Glutamatergic neuron (in vitro differentiated cells): ENCODE measurements around the gene SSBP3. TPM values are rescaled to one million over a fixed set of nuclear protein-coding genes. Genes with fewer than 3 reads are reported as not detected.
A peak's percentile ranks its signal among the peaks of the same experiment; 100 is the strongest.

Experiments
- DNase-seq: peaks from one replicate; pipeline ENCODE4 v3.0.0; 2022
- H3K27ac Mint-ChIP-seq: one replicate; pipeline ENCODE4 v1.8.0; 2020; ENCODE audit warnings: mild to moderate bottlenecking, mixed read lengths, inconsistent platforms; ENCODE audit not compliant: unreplicated experiment
- H3K27me3 Mint-ChIP-seq: one replicate; pipeline ENCODE4 v1.8.0; 2020; ENCODE audit warnings: mild to moderate bottlenecking, moderate library complexity, mixed read lengths, inconsistent platforms; ENCODE audit not compliant: unreplicated experiment
- H3K36me3 Mint-ChIP-seq: one replicate; pipeline ENCODE4 v1.8.0; 2020; ENCODE audit warnings: mild to moderate bottlenecking, mixed read lengths, inconsistent platforms; ENCODE audit not compliant: unreplicated experiment
- H3K4me1 Mint-ChIP-seq: one replicate; pipeline ENCODE4 v1.8.0; 2020; ENCODE audit warnings: mild to moderate bottlenecking, low read depth, mixed read lengths, inconsistent platforms; ENCODE audit not compliant: unreplicated experiment
- H3K4me3 Mint-ChIP-seq: one replicate; pipeline ENCODE4 v1.8.0; 2020; ENCODE audit warnings: mild to moderate bottlenecking, mixed read lengths, inconsistent platforms; ENCODE audit not compliant: unreplicated experiment
- H3K9me3 Mint-ChIP-seq: one replicate; pipeline ENCODE4 v1.8.0; 2020; ENCODE audit warnings: mild to moderate bottlenecking, moderate library complexity, mixed read lengths, inconsistent platforms; ENCODE audit not compliant: unreplicated experiment
- CTCF ChIP-seq: fragments of 200-600 bp; sonication (generic); IDR thresholded peaks from one replicate; pipeline ENCODE4 v1.5.0; 2021; ENCODE audit not compliant: partially characterized antibody, unreplicated experiment
- total RNA-seq: library from RNA; stranded (reverse); fragmentation: NEBNext Ultra II Directional; extraction: Animal tissue kit (Norgen Biotek cat#: 25700); gene quantifications from one replicate; pipeline ENCODE4 v1.2.1, GENCODE V29; 2021; ENCODE audit not compliant: unreplicated experiment

Gene SSBP3
- total RNA-seq, 1 donor from 2014 or later: 608 TPM

- Mint-ChIP-seq H3K9me3 (peaks cover 66% of the 10 kb centered on the region), H3K27ac (peak overlapping the region; percentile 92), H3K4me1 (peaks cover 69% of the 10 kb centered on the region), H3K4me3 (no peak overlapping the region), H3K27me3 (peaks cover 52% of the 10 kb centered on the region), H3K36me3 (peaks cover 5% of the 10 kb centered on the region)
- DNase-seq: no peak
- no peak for TF ChIP-seq CTCF
Observed at GRCh38 chr1:54255026-54255702, 151.0 kb downstream of the SSBP3 start.

GRCh38 chr1:54254055-54254454, 152.1 kb downstream of the SSBP3 start:
- Mint-ChIP-seq H3K27ac (peak overlapping the region; percentile 92), H3K4me3 (peak overlapping the region; percentile 50), H3K4me1 (peaks cover 65% of the 10 kb centered on the region), H3K27me3 (peaks cover 49% of the 10 kb centered on the region), H3K36me3 (peaks cover 5% of the 10 kb centered on the region), H3K9me3 (peaks cover 63% of the 10 kb centered on the region)
- no peak for TF ChIP-seq CTCF
- no peak for DNase-seq

- Mint-ChIP-seq H3K9me3 (peaks cover 59% of the 10 kb centered on the region), H3K36me3 (peaks cover 5% of the 10 kb centered on the region), H3K27ac (peak overlapping the region; percentile 92), H3K4me1 (peaks cover 66% of the 10 kb centered on the region), H3K27me3 (peaks cover 53% of the 10 kb centered on the region), H3K4me3 (no peak overlapping the region)
- DNase-seq: no peak
- no peak for TF ChIP-seq CTCF
Observed at GRCh38 chr1:54253480-54253879, 152.7 kb downstream of the SSBP3 start.

GRCh38 chr1:54252371-54252936, 153.7 kb downstream of the SSBP3 start:
- no peak for DNase-seq
- Mint-ChIP-seq H3K36me3 (peaks cover 2% of the 10 kb centered on the region), H3K4me1 (peaks cover 63% of the 10 kb centered on the region), H3K9me3 (peaks cover 54% of the 10 kb centered on the region), H3K4me3 (peak overlapping the region; percentile 56), H3K27ac (peak overlapping the region; percentile 71), H3K27me3 (peaks cover 46% of the 10 kb centered on the region)
- no peak for TF ChIP-seq CTCF

GRCh38 chr1:54250670-54251069, 155.5 kb downstream of the SSBP3 start:
- peaks cover 50% of the 10 kb centered on the region for H3K9me3 Mint-ChIP-seq
- H3K27ac Mint-ChIP-seq: no peak overlapping the region
- no peaks in the 10 kb centered on the region for H3K36me3 Mint-ChIP-seq

More at GRCh38 chr1:54250670-54251069, 155.5 kb downstream of the SSBP3 start:
- Mint-ChIP-seq H3K4me1 (peaks cover 52% of the 10 kb centered on the region), H3K4me3 (no peak overlapping the region), H3K27me3 (peaks cover 42% of the 10 kb centered on the region)
- DNase-seq: no peak
- no peak for TF ChIP-seq CTCF
